Measurements from ENCODE around the gene CDH24. TPM values are rescaled to one million over a fixed set of nuclear protein-coding genes. Genes with fewer than 3 reads are reported as not detected.

CDH24 gene
- total and polyA plus RNA-seq, 2 experiments from 2014 or later, result 4.4 to 17.8 TPM

- peaks cover 24% of the 10 kb centered on the region for H3K79me2 ChIP-seq (replicated peaks; ENCODE audit: insufficient read depth)
These were observed 21.4 kb upstream of the CDH24 start for GRCh38 chr14:23078692-23079116.

More at GRCh38 chr14:23078692-23079116, 21.4 kb upstream of the CDH24 start:
- Mint-ChIP-seq H3K27me3 (ENCODE audit: insufficient read depth, low read depth, poor library complexity) (peaks cover 2% of the 10 kb centered on the region), H3K36me3 (ENCODE audit: low read depth) (peaks cover 89% of the 10 kb centered on the region), H3K27ac (no peak overlapping the region), H3K4me3 (no peak overlapping the region), H3K4me1 (no peaks in the 10 kb centered on the region), H3K9me3 (no peaks in the 10 kb centered on the region)
- peaks cover 28% of the 10 kb centered on the region for H4K20me1 ChIP-seq (replicated peaks; ENCODE audit: insufficient read depth)
- TF ChIP-seq STAT1 (IDR thresholded peaks at IDR 0.05; ENCODE audit: unreplicated experiment) (no peak), CTCF (conservative IDR thresholded peaks at IDR 0.05; ENCODE audit: low read depth in 2 of 2) (no peak), ZNF462 (CRISPR knock-in tag; IDR thresholded peaks at IDR 0.05) (no peak), EZH2phosphoT487 (IDR thresholded peaks at IDR 0.05; ENCODE audit: unreplicated experiment) (no peak), JUNB (IDR thresholded peaks at IDR 0.05; ENCODE audit: unreplicated experiment) (no peak), NANOG (IDR thresholded peaks at IDR 0.05; ENCODE audit: borderline replicate concordance) (no peak), POLR2AphosphoS5 (IDR thresholded peaks at IDR 0.05; ENCODE audit: low read depth) (no peak), CREB1 (CRISPR knock-in tag; IDR thresholded peaks at IDR 0.05; ENCODE audit: low read depth) (no peak), REST (IDR thresholded peaks at IDR 0.05; ENCODE audit: unreplicated experiment) (no peak), ZNF331 (CRISPR knock-in tag; IDR thresholded peaks at IDR 0.05; ENCODE audit: low read depth) (no peak), ETS1 (IDR thresholded peaks at IDR 0.05) (no peak)
- no peaks in the 10 kb centered on the region for H3K4me1 ChIP-seq (ENCODE audit: insufficient read depth)
- DNase-seq (ENCODE audit: low spot score) (no peak), ATAC-seq (no peak)
- H3K9me2 ChIP-seq (ENCODE audit: insufficient read depth), result no peaks in the 10 kb centered on the region
- H3K27ac ChIP-seq (ENCODE audit: low read depth), result no peak overlapping the region; the same call in 1 of the 2 replicates
- H3K4me2 ChIP-seq, result no peak overlapping the region
- H3K36me3 ChIP-seq (ENCODE audit: insufficient read depth), result peaks cover 77% of the 10 kb centered on the region
- peaks cover 40% of the 10 kb centered on the region for H3F3A ChIP-seq (replicated peaks; ENCODE audit: low read depth)
- H2AFZ ChIP-seq, result no peak overlapping the region
- no peaks in the 10 kb centered on the region for H3K27me3 ChIP-seq (ENCODE audit: insufficient read depth)
- no peak overlapping the region for H3K4me3 ChIP-seq
